HG02642 (cell line): Measurements from ENCODE around the gene PRSS27.

Experiments used
- ATAC-seq: cut with Tn5 transposase; IDR thresholded peaks from one replicate; pipeline ENCODE4 v1.9.1; 2021; ENCODE audit warnings: mild to moderate bottlenecking; ENCODE audit not compliant: unreplicated experiment, poor library complexity

The PRSS27 gene

DNA sequence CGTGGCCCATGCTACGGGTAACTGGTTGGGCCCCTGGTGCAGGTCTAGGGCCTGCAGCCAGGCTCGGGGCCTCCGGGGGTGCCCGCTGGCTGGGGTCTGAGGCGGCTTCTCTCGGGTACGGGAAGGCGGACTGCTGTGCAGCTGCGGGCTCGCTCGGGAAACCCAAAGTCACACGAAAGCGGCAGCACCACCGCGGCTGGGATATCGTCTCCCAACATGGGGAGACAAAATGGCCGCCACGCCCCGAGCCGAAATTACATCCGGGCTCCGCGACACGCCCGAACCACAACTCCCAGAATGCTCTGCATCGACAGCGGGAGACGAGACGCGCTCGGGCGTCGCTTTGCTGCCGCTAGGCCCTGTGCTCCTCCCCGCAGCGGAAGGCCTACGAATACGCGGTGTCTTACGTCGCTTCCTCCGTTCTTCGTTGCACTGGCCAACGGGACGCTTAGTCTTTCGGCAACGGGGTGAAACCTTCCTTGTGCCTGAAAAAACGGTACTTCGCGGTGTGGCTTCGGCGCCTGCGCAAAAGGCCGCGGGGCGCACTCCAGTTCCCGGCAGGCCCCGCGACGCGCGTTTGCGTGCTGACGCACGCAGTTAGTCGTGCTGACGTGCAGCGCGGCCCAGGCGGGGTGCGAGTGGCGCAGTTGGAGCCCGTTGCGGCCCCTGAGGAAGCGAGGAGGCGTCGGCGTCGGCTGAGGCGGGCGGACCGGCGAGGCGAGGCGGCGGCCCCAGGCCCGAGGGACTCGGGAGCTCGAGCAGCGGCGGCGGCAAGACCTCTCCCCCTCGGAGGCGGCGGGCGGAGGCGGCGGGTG is 32.2 kb upstream of the PRSS27 start, which contains the start of gene SRRM2:
SRRM2 (plus strand) TSS at position 604 of the 815 bp plus-strand sequence. CDS start 3,727 bp downstream, outside the sequence.
- peak; percentile 87 for ATAC-seq

- ATAC-seq = peak; percentile 32
Measured at GRCh38 chr16:2751577-2752034, 31.6 kb upstream of the PRSS27 start.

GRCh38 chr16:2749936-2750335 is 29.9 kb upstream of the PRSS27 start:
- no peak for ATAC-seq

DNA sequence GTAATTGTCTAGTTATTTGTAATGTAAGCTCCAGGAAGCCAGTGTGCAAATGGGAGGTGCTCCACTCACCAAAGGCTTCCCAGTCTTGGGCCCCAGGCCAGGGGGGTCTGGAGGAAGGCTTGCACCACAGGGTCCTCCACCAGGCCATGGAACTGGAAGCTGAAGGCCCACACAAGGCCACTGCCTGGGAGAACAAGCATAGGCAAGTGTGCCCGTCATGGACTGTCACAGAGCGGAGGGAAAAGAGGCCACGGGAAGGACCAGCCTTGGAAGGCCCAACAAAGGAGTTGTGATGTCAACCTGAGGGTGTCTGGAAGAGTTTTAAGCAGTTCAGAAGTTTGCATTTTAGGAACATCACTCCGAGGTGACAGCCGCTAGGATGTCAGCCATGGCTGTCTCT is 29.5 kb upstream of the PRSS27 start:
- no peak for ATAC-seq

DNA sequence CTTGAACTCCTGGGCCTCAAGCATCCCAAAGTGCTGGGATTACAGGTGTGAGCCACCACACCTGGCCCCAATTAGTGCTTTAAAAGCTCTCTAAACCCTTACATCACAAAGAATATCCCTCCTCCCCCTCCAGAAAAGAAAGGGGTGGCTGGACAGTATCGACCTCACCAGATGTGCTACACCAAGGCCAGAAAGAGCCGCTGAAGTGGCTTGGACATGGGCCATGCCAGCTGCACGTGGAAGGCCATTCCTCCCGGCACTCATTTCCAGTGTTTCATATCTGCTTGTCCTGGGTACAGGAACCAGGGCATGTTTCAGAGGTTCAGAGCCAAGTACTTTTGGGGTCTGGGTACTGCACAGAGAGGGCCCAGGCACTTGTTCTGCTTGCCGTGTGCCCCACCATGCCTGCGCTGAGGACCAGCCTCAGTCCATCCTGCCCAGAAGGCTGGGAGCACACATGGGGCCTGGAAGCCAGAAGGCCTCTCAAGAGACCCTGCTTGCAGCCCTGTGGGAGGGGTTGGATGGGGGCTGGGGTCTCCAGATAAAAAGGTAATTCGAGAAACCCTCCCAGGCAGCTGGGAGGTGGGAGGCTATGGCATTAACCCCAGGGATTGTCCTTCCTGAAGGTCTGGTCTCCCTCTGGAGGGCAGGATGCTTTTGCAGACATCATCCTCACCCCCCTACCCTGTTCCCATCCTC is 28.9 kb upstream of the PRSS27 start:
- ATAC-seq = no peak

- no peak for ATAC-seq
Measured at GRCh38 chr16:2745961-2746360, 25.9 kb upstream of the PRSS27 start.

- ATAC-seq = no peak
Measured at GRCh38 chr16:2745116-2745890, 25.3 kb upstream of the PRSS27 start.

GRCh38 chr16:2744711-2745110 is 24.7 kb upstream of the PRSS27 start:
- ATAC-seq = no peak

DNA sequence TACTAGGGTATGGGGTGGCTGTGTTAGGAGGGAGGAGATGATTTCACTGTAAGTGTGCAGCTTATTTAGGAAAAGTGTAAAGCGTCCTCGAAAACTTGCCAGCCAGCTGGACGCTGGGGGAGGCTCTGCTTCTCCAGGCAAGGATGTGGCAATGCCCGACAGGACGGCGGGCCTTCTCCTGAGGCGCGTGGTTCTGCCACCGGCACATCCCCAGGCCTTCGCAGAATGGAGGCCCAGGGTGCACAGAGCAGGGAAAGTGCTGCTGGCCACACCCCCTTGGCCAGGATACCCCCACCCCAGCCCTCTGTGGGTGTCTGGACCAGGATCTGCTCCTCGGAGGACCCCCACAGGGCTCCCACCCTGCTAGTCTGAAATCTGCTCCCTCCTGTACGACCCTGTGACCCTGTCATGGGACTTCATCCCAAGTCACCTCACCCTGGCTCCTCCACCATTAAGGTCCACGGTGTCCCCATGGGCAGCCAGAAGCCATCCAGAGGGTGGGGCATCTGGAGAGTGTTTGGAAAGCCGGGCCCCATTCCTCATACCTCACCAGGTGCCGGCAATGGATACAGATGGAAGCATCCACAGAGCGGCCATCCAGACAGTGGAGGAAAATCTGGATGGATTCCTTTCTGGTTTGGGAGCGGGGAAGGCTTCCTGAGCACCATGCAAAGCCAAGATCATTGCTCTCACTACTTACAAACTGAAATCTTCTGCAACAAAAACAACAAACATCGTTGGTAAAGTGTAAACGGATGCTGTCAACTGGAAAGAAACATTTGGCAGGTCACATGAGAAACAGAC is 23.2 kb upstream of the PRSS27 start:
- no peak for ATAC-seq

GRCh38 chr16:2742323-2743006 is 22.4 kb upstream of the PRSS27 start:
- no peak for ATAC-seq

DNA sequence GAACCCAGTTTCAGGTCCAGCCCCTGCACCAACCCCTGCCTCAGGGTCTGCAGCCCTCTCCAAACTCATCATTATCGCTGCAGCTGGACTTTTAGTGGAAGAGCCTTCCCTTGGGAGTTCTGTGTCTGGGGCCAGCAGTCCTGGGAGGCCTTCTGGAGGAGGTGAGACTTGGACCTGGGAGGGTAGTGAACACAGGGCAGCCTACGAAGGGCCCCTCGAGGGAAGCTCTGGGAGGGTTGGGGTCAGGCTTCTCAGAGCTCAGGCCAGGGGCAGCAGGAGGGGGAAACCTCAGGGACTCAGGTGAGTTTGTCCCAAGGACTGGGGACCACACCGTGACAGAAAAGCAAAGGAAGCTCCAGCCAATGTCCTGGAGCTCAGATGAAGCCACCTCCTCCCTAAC is 21.1 kb upstream of the PRSS27 start:
- ATAC-seq = no peak

- no peak for ATAC-seq
Measured at GRCh38 chr16:2740476-2740875, 20.5 kb upstream of the PRSS27 start.

DNA sequence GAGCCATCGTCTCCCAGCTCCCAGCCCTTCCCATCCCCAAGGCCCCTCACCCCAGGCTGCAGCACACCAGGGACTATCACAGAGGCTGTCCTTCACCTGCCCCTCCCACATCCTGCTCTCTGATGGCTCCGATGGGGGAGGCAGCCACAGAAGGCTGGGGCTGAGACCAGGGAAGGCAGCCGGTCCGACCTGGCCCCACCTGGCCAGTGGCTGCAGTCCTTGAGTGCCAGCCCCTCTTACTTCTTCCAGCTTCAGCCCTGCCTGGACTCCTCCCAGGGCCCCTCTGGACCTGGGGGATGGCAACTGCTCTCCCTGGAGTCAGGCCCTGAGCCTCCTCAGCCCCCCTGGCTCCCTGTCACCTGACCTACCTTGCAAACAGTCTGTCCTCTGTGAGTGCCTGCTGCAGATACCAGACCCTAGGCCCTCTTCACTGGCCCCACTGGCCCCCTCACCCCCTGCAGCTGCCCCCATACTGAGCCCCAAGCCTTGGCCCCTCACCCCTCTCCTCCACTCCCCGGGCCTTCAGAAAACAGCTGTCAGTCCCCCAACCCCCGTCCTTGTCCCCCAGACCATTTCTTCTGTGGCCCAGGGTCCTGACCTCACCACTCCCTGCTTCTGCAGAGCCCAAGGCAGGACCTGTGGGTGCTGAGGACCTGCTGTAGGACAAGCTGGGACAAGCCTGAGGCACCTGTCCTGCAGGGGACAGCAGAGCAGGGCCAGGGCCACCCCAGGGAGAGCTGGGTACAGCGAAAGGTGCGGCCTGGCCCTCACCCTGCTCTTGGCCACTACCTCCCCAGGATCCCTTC is 19.8 kb upstream of the PRSS27 start:
- ATAC-seq = no peak

- no peak for ATAC-seq
Measured at GRCh38 chr16:2738615-2739014, 18.6 kb upstream of the PRSS27 start.

GRCh38 chr16:2737895-2738418 is 17.9 kb upstream of the PRSS27 start:
- ATAC-seq = no peak

DNA sequence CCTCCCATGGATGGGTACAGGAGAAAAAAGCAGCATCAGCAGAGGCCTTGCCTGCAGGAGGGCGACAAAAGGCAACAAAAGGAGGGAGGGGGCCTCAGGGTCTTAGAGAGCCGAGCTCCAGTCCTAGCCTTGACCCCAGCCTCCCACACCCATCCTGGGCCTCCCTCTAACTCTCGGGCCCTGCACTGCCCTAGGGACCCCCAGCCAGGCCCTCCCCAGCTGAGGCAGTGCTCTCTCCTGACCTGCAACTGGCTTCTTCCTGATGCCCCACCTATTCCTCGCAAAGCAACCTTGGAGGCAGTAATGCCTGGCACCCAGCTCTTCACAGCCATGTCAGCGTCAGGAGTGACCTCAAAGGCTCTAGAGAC is 17.2 kb upstream of the PRSS27 start:
- no peak for ATAC-seq

DNA sequence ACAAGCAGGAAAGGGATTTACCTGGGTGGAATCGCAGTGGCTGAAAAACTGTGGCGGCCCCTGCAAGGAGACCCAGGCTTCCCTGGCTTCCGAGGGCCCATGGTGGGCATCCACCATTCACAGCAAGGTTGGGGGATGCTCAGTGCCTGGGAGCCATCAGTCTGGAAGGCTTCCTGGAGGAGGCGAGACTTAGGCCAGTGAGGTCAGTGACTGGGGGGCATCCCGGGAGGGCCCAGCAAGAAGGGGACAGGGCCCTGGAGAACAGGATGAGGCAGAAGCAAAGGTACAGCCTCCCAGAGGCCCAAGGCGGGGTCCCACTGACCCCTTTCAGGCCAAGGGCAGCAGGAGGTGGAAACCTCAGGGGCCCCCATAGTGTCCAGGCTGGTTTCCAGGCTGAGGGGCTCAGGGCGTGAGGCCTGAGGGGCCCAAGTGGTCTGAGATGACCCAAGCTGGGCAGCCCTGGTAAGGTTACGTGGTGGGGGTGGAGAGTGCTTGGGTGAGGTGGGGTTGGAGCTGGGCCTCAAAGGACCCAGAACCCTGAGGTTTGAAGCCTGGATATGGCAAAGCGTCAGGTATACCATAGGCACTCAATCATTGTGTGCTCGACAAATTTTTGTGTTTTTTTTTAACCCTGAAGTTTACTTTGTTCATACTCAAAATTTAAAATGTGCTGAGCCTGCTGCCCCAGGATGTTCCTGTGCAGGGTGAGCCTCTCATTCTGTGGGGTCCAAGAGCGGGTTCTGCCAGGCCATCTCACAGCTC is 16.6 kb upstream of the PRSS27 start:
- no peak for ATAC-seq
